Breast epithelium (tissue), 4 donors: ENCODE data around the gene MMD. TPM values are rescaled to one million over a fixed set of nuclear protein-coding genes. Genes with fewer than 3 reads are reported as not detected.

Experiments
- DNase-seq, 2 donors: peaks; one replicate each; pipeline ENCODE4 v3.0.0-alpha.2; 2019; ENCODE audit warnings: low spot score in 2 of 2
- H3K27ac ChIP-seq, 2 donors: fragments of 200-600 bp; sonication (generic) in 1 of 2; one replicate each; pipeline ENCODE4 v1.5.1; 2016 to 2019; ENCODE audit warnings: mild to moderate bottlenecking in 1 of 2
- H3K27me3 ChIP-seq, 2 donors: fragments of 200-600 bp; sonication (generic) in 1 of 2; one replicate each; pipeline versions ENCODE4 v1.5.1 to v1.6.0; 2017 to 2019; ENCODE audit warnings: control low read depth in 1 of 2, mild to moderate bottlenecking in 1 of 2
- H3K36me3 ChIP-seq: fragments of 200-600 bp; one replicate; pipeline ENCODE4 v1.5.1; 2019
- H3K4me1 ChIP-seq, 2 donors: fragments of 200-600 bp; sonication (generic); one replicate each; pipeline ENCODE4 v1.5.1; 2016 to 2019; ENCODE audit warnings: control low read depth in 1 of 2
- H3K4me3 ChIP-seq, 3 donors: fragments of 200-600 bp; sonication (generic); 1 replicate in 2 of 3; 2 replicates in 1 of 3; pipeline ENCODE4 v1.5.1; 2016 to 2019; ENCODE audit warnings: mild to moderate bottlenecking in 3 of 3, moderate library complexity in 2 of 3
- H3K9me3 ChIP-seq, 2 donors: fragments of 200-600 bp; sonication (generic) in 1 of 2; one replicate each; pipeline ENCODE4 v1.5.1; 2016 to 2019; ENCODE audit warnings: control low read depth in 1 of 2
- CTCF ChIP-seq, 3 donors: fragments of 450-650 bp; IDR thresholded peaks; one replicate each; pipeline ENCODE4 v1.5.1; 2016 to 2017; ENCODE audit warnings: antibody characterized with exemption in 3 of 3, mild to moderate bottlenecking in 3 of 3, moderate library complexity in 3 of 3
- POLR2A ChIP-seq: fragments of 450-650 bp; IDR thresholded peaks from one replicate; pipeline ENCODE4 v1.6.1; 2016; ENCODE audit warnings: antibody characterized with exemption, mild to moderate bottlenecking, moderate library complexity
- POLR2AphosphoS5 ChIP-seq, 3 donors: sonication (generic); formaldehyde crosslinking; IDR thresholded peaks; one replicate each; pipeline ENCODE4 v1.6.1; 2017; ENCODE audit warnings: antibody characterized with exemption in 3 of 3
- intact Hi-C: fragments of 100-400 bp; cut with DNase I; formaldehyde crosslinking; loops from one replicate; pipeline ENCODE4 v1.15.1; 2023; ENCODE audit warnings: low total_unique reads
- total RNA-seq, 3 donors: library from RNA; depleted of rRNA; stranded (reverse); fragments of >200 nt; gene quantifications; one replicate each; pipeline ENCODE4 v1.1.0, GENCODE V29; 2016

Gene MMD
- total RNA-seq, 3 donors from 2014 or later, result 28.0 to 140 (median 34.1) TPM

- no peaks in the 10 kb centered on the region for H3K27me3 ChIP-seq
- H3K36me3 ChIP-seq, result no peaks in the 10 kb centered on the region
- peaks cover 0 to 4% of the 10 kb centered on the region in 2 donors for H3K4me1 ChIP-seq
- intact Hi-C loops, result no loop called here
- no peak overlapping the region for H3K27ac ChIP-seq
- TF ChIP-seq POLR2AphosphoS5 (IDR thresholded peaks at IDR 0.05) (no peak), POLR2A (no peak), CTCF (IDR thresholded peaks at IDR 0.05) (no peak)
- H3K9me3 ChIP-seq, result peaks cover 0 to 4% of the 10 kb centered on the region in 2 donors
- no peak overlapping the region for H3K4me3 ChIP-seq
- no peak for DNase-seq
Measured at GRCh38 chr17:55347341-55347740, 74.3 kb downstream of the MMD start.

GRCh38 chr17:55346658-55347057 is 75.0 kb downstream of the MMD start:
- no peak for DNase-seq
- Histone ChIP-seq H3K9me3 (peaks cover 0 to 4% of the 10 kb centered on the region in 2 donors), H3K4me1 (peaks cover 0 to 4% of the 10 kb centered on the region in 2 donors), H3K27me3 (no peaks in the 10 kb centered on the region), H3K36me3 (no peaks in the 10 kb centered on the region), H3K4me3 (no peak overlapping the region), H3K27ac (no peak overlapping the region)
- intact Hi-C loops, result no loop called here
- TF ChIP-seq POLR2AphosphoS5 (IDR thresholded peaks at IDR 0.05) (no peak), POLR2A (no peak), CTCF (IDR thresholded peaks at IDR 0.05) (no peak)

GRCh38 chr17:55345132-55345531 is 76.5 kb downstream of the MMD start:
- DNase-seq, result no peak
- intact Hi-C loops, result no loop called here
- TF ChIP-seq CTCF (IDR thresholded peaks at IDR 0.05), result no peak
- no peak for TF ChIP-seq POLR2A
- no peak for TF ChIP-seq POLR2AphosphoS5 (IDR thresholded peaks at IDR 0.05)

GRCh38 chr17:55344514-55344997 is 77.1 kb downstream of the MMD start:
- H3K36me3 ChIP-seq, result no peaks in the 10 kb centered on the region
- no peak for DNase-seq
- H3K4me3 ChIP-seq, result no peak overlapping the region
- intact Hi-C loops, result no loop called here
- peaks cover 0 to 4% of the 10 kb centered on the region in 2 donors for H3K9me3 ChIP-seq
- peaks cover 0 to 4% of the 10 kb centered on the region in 2 donors for H3K4me1 ChIP-seq
- no peaks in the 10 kb centered on the region for H3K27me3 ChIP-seq
- H3K27ac ChIP-seq, result no peak overlapping the region
- TF ChIP-seq POLR2A, result no peak
- no peak for TF ChIP-seq CTCF (IDR thresholded peaks at IDR 0.05)
- no peak for TF ChIP-seq POLR2AphosphoS5 (IDR thresholded peaks at IDR 0.05)

More at GRCh38 chr17:55345132-55345531, 76.5 kb downstream of the MMD start:
- Histone ChIP-seq H3K27me3 (no peaks in the 10 kb centered on the region), H3K27ac (no peak overlapping the region), H3K4me1 (peaks cover 0 to 4% of the 10 kb centered on the region in 2 donors), H3K36me3 (no peaks in the 10 kb centered on the region), H3K4me3 (no peak overlapping the region), H3K9me3 (peaks cover 0 to 4% of the 10 kb centered on the region in 2 donors)

- no peaks in the 10 kb centered on the region for H3K27me3 ChIP-seq
- no peaks in the 10 kb centered on the region for H3K36me3 ChIP-seq
- TF ChIP-seq POLR2A (no peak), CTCF (IDR thresholded peaks at IDR 0.05) (no peak), POLR2AphosphoS5 (IDR thresholded peaks at IDR 0.05) (no peak)
- no peak overlapping the region for H3K27ac ChIP-seq
- intact Hi-C loops, result no loop called here
- no peak overlapping the region for H3K4me3 ChIP-seq
- H3K4me1 ChIP-seq, result peaks cover 0 to 4% of the 10 kb centered on the region in 2 donors
- DNase-seq, result no peak
- peaks cover 0 to 4% of the 10 kb centered on the region in 2 donors for H3K9me3 ChIP-seq
Measured at GRCh38 chr17:55343900-55344513, 77.6 kb downstream of the MMD start.
